GM19452 (cell line): Measurements from ENCODE around the gene CD84.
A peak's percentile ranks its signal among the peaks of the same experiment; 100 is the strongest.
"Not testable (repeated sequence)": the region's sequence is repeated elsewhere in the genome, so short reads cannot be mapped to it uniquely, and the experiment has no call there.

Source experiments
- ATAC-seq: cut with Tn5 transposase; IDR thresholded peaks from one replicate; pipeline ENCODE4 v1.9.1; 2021; ENCODE audit not compliant: unreplicated experiment

The CD84 gene

GRCh38 chr1:160575112-160575664, 4.1 kb downstream of the CD84 start:
- ATAC-seq: no peak

DNA sequence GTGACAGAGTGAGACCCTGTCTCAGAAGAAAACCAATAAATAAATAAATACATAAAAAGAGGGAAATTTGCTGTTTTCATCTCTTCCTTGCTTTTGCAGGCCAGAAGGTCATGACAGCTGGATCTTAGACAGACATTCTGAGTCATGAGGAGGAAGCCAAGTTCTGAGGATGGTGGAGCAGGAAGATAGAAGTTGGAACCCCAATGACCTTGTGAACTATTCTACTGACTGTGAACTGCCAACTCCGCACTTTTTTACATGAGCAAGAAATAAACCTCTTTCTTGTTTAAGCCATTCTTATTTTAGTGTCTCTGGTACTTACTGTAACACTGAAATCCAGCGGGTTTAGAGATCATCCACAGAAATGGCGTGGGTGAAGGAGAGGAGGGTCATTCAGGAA, 8.5 kb downstream of the CD84 start:
- ATAC-seq: no peak

- no peak for ATAC-seq
These were observed 9.5 kb downstream of the CD84 start for GRCh38 chr1:160569806-160570205.

- ATAC-seq: no peak
These were observed 11.2 kb downstream of the CD84 start for GRCh38 chr1:160567858-160568682.

- no peak for ATAC-seq
These were observed 12.0 kb downstream of the CD84 start for GRCh38 chr1:160567341-160567740.

- ATAC-seq: no peak
These were observed 13.7 kb downstream of the CD84 start for GRCh38 chr1:160565564-160565963.

GRCh38 chr1:160563230-160563629, 16.1 kb downstream of the CD84 start:
- ATAC-seq: not testable (repeated sequence)

DNA sequence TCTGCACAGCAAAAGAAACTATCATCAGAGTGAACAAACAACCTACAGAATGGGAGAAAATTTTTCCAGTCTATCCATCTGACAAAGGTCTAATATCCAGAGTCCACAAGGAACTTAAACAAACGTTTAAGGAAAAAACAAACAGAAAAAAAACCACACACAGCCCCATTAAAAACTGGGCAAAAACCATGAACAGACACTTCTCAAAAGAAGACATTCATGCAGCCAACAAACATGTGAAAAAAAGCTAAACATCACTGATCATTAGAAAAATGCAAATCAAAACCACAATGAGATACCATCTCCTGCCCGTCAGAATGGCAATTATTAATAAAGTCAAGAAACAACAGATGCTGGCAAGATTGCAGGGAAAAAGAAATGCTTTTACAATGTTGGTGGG, 16.6 kb downstream of the CD84 start:
- not testable (repeated sequence) for ATAC-seq

- ATAC-seq: no peak
These were observed 18.5 kb downstream of the CD84 start for GRCh38 chr1:160560806-160561205.

DNA sequence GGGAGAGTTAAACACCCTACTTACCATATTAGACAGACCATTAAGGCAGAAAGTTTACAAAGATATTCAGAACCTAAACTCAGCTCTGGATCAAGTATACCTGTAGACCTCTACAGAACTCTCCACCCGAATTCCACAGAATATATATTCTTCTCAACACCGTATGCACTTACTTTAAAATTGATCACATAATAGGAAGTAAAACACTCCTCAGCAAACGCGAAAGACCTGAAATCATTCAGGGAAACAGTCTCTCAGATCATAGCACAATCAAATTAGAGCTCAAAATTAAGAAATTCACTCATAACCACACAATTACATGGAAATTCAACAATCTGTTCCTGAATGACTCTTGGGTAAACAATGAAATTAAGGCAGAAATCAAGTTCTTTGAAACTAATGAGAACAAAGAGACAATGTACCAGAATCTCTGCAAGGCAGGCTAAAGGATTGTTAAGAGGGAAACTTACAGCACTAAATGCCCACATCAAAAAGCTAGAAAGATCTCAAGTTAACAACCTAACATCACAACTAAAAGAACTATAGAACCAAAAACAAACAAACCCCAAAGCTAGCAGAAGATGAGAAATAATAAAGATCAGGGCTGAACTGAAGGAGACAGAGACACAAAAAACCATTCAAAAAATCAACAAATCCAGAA, 19.1 kb downstream of the CD84 start:
- no peak for ATAC-seq

DNA sequence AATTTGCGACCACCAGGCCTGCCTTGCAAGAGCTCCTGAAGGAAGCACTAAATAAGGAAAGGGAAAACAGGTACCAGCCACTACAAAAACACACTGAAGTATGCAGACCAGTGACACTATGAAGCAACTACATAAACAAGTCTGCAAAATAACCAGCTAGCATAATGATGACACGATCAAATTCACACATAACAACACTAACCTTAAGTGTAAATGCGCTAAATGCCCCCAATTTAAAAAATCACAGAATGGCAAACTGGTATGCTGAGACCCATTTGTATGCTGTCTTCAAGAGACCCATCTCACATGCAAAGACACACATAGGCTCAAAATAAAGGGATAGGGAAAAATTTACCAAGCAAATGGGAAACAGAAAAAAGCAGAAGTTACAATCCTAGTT, 19.9 kb downstream of the CD84 start:
- ATAC-seq: not testable (repeated sequence)

DNA sequence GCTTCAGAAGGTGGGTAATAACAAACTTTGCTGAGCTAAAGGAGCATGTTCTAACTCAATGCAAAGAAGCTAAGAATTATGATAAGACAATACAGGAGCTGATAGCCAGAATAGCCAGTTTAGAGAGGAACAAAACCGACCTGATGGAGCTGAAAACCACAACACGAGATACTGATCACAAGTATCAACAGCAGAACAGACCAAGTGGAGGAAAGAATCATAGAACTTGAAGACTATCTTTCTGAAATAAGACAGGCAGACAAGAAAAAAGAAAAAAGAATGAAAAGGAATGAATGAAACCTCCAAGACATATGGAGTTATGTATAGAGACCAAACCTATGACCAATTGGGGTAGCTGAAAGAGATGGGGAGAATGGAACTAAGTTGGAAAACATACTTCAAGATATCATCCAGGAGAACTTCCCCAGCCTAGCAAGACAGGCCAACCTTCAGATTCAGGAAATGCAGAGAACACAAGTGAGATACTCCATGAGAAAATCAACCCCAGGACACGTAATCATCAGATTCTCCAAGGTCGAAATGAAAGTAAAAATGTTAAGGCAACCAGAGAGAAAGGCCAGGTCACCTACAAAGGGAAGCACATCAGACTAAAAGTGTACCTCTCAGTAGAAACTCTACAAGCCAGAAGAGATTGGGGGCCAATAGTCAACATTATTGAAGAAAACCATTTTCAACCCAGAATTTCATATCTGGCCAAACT, 20.5 kb downstream of the CD84 start:
- no peak for ATAC-seq

GRCh38 chr1:160553778-160554177, 25.5 kb downstream of the CD84 start:
- ATAC-seq: no peak

GRCh38 chr1:160552425-160552824, 26.9 kb downstream of the CD84 start:
- no peak for ATAC-seq

- no peak for ATAC-seq
These were observed 28.7 kb downstream of the CD84 start for GRCh38 chr1:160550572-160551034.

GRCh38 chr1:160549665-160550006, 29.7 kb downstream of the CD84 start:
- ATAC-seq: no peak

GRCh38 chr1:160548960-160549664, 30.2 kb downstream of the CD84 start:
- peak; percentile 48 for ATAC-seq

DNA sequence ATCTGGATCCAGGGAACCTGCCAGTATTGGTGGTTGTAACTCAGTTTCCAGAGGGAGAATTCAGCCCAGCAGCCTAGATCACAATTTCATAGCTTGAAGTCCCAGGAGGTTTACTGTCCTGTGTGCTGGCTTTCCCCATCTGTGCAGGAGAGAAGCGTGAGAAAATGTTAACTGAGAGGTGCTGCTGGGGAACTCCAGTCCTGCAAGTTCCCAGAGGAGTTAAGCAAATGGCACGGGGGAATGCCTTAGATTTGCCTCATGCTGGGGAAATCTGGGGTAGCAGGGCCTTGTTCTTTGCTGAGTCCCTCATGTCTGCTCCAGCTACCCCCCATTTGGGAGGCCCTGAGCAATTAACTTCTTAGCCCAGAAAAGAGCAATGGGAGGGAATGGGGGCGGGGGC, 31.1 kb downstream of the CD84 start:
- no peak for ATAC-seq

- no peak for ATAC-seq
These were observed 31.9 kb downstream of the CD84 start for GRCh38 chr1:160547422-160547821.

DNA sequence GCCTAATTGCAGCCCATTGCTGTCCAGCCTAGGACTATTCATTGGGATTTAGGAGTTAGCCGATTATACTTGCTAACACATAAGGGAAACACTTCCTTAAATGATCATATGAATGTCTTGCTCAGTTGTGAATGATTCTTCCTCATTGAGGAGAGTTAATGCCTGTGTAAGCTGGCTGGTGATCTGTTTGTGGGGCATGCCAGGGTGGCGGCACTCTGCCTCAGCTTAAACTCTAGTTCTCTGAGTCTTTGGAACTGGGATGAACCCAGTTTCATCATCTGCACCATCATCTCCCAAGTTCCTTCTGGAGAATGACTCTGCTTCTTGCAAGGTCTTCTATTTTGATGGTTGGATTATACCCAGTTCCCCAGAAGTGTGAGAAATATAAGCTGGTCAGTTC, 32.4 kb downstream of the CD84 start:
- no peak for ATAC-seq

DNA sequence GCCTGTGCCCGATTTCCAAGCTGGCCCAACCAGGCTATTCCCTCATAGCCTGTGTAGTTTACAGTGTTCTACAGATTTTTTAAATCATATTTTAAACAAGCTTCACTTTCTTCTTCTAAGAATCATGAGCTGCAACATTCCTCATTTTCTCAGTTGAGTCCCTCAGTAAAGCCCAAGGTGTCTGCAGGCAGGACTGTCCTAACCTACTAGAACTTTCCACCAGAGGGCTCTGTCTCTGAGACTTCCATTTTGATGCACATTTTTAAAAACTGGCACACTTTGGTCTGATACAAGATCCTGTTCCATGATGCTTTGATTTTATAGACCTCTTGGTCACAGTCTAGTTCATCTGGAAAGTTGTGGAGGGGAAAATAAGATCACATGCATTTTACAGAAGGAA, 34.6 kb downstream of the CD84 start:
- ATAC-seq: no peak
